Neural progenitor cell (in vitro differentiated cells): Measurements from ENCODE around the gene SEPTIN1. TPM values are rescaled to one million over a fixed set of nuclear protein-coding genes. Genes with fewer than 3 reads are reported as not detected.

Experiments
- DNase-seq: peaks from one replicate; pipeline ENCODE4 v3.0.0-alpha.2; 2016; ENCODE audit warnings: low spot score
- H2AFZ ChIP-seq: fragments of 200-600 bp; sonication (generic); replicated peaks from 2 replicates; pipeline ENCODE4 v1.6.1; 2016; ENCODE audit warnings: antibody characterized with exemption
- H3F3A ChIP-seq: fragments of 200-600 bp; sonication (generic); 2 replicates; pipeline ENCODE4 v1.6.1; 2016; ENCODE audit warnings: antibody characterized with exemption, low read depth
- H3K27ac ChIP-seq: fragments of 200-600 bp; sonication (generic); 2 replicates; pipeline ENCODE4 v1.5.1; 2016; ENCODE audit warnings: mild to moderate bottlenecking
- H3K27me3 ChIP-seq: fragments of 200-600 bp; sonication (generic); 2 replicates; pipeline ENCODE4 v1.6.1; 2016; ENCODE audit warnings: mild to moderate bottlenecking, moderate library complexity
- H3K36me3 ChIP-seq: fragments of 200-600 bp; sonication (generic); 2 replicates; pipeline ENCODE4 v1.5.1; 2016
- H3K4me1 ChIP-seq: fragments of 200-600 bp; sonication (generic); 2 replicates; pipeline ENCODE4 v1.6.1; 2016; ENCODE audit warnings: mixed run types
- H3K4me2 ChIP-seq: fragments of 200-600 bp; sonication (generic); 2 replicates; pipeline ENCODE4 v1.6.1; 2016
- H3K4me3 ChIP-seq: fragments of 200-600 bp; sonication (generic); 2 replicates; pipeline ENCODE4 v1.5.1; 2016
- H3K79me2 ChIP-seq: fragments of 200-600 bp; sonication (generic); 2 replicates; pipeline ENCODE4 v1.6.1; 2016; ENCODE audit warnings: low read depth
- H3K9ac ChIP-seq: fragments of 200-600 bp; sonication (generic); 2 replicates; pipeline ENCODE4 v1.6.1; 2016
- H3K9me3 ChIP-seq: fragments of 200-600 bp; sonication (generic); 2 replicates; pipeline ENCODE4 v1.5.1; 2016; ENCODE audit warnings: low read depth
- H4K20me1 ChIP-seq: fragments of 200-600 bp; sonication (generic); 2 replicates; pipeline ENCODE4 v1.6.1; 2016; ENCODE audit warnings: low read depth
- H3K27ac Mint-ChIP-seq: 3 replicates; pipeline ENCODE4 v1.8.0; 2021; ENCODE audit warnings: mixed read lengths
- H3K27me3 Mint-ChIP-seq: 2 replicates; pipeline ENCODE4 v1.8.0; 2022; ENCODE audit warnings: low read depth, mild to moderate bottlenecking, inconsistent platforms, moderate library complexity, mixed read lengths; ENCODE audit not compliant: insufficient read depth
- H3K36me3 Mint-ChIP-seq: 3 replicates; pipeline ENCODE4 v1.8.0; 2021; ENCODE audit warnings: mixed read lengths
- H3K4me1 Mint-ChIP-seq: 3 replicates; pipeline ENCODE4 v1.8.0; 2021; ENCODE audit warnings: mixed read lengths
- H3K4me3 Mint-ChIP-seq: 3 replicates; pipeline ENCODE4 v1.8.0; 2021; ENCODE audit warnings: mild to moderate bottlenecking, moderate library complexity, mixed read lengths
- H3K9me3 Mint-ChIP-seq: 3 replicates; pipeline ENCODE4 v1.8.0; 2020; ENCODE audit warnings: mixed read lengths
- EZH2 ChIP-seq: fragments of 200-600 bp; sonication (generic); IDR thresholded peaks from 2 replicates; pipeline ENCODE4 v1.6.1; 2017; ENCODE audit warnings: antibody characterized with exemption, mild to moderate bottlenecking, moderate library complexity
- EZH2phosphoT487 ChIP-seq: fragments of 200-600 bp; sonication (generic); IDR thresholded peaks from 2 replicates; pipeline ENCODE4 v1.6.1; 2017; ENCODE audit warnings: antibody characterized with exemption
- total RNA-seq: library from RNA; depleted of rRNA; stranded (reverse); fragments of >200 nt; gene quantifications from 2 replicates; pipeline ENCODE4 v1.2.3, GENCODE V29; 2015; ENCODE audit warnings: low replicate concordance
- TF ChIP-seq, protein P1 (sequence below): fragments of 200-600 bp; sonication (generic); IDR thresholded peaks from 2 replicates; pipeline ENCODE4 v1.5.1; 2017; ENCODE audit warnings: antibody characterized with exemption, mild to moderate bottlenecking

SEPTIN1 gene
- total RNA-seq, 1 donor from 2014 or later: not detected

DNA sequence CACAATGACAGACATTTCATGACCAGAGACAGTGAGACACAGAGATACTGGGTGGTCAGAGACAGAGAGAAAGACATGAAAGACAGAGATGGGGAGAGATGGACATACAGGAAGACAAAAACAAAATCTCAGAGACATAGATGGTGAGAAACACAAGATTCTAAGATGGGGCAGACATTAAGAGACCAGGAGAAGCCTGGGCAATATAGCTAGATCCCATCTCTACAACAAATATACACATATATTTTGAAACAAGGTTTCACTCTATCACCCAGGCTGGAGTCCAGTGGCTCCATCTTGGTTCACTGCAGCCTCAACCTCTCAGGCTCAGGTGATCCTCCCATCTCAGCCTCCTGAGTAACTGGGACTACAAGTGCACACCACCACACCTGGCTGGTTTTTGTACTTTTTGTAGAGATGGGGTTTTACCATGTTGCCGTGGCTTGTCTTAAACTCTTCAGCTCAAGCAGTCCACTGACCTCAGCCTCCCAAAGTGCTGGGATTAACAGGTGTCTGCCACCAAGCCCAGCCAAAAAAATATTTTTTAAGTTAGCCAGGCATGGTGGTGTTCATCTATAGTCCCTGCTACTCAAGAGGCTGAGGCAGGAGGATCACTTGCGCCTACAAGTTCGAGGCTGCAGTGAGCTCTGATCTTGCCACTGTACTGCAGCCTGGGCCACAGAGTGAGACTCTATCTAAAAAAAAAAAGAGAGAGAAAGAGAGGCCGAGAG is 2.1 kb downstream of the SEPTIN1 start:
- TF ChIP-seq EZH2phosphoT487 (no peak), EZH2 (no peak)
- TF ChIP-seq, protein P1, sequence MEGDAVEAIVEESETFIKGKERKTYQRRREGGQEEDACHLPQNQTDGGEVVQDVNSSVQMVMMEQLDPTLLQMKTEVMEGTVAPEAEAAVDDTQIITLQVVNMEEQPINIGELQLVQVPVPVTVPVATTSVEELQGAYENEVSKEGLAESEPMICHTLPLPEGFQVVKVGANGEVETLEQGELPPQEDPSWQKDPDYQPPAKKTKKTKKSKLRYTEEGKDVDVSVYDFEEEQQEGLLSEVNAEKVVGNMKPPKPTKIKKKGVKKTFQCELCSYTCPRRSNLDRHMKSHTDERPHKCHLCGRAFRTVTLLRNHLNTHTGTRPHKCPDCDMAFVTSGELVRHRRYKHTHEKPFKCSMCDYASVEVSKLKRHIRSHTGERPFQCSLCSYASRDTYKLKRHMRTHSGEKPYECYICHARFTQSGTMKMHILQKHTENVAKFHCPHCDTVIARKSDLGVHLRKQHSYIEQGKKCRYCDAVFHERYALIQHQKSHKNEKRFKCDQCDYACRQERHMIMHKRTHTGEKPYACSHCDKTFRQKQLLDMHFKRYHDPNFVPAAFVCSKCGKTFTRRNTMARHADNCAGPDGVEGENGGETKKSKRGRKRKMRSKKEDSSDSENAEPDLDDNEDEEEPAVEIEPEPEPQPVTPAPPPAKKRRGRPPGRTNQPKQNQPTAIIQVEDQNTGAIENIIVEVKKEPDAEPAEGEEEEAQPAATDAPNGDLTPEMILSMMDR: no peak
- Histone ChIP-seq H2AFZ (no peak overlapping the region), H3K4me1 (peaks cover 17% of the 10 kb centered on the region), H4K20me1 (peaks cover 6% of the 10 kb centered on the region), H3F3A (peaks cover 27% of the 10 kb centered on the region), H3K9me3 (no peaks in the 10 kb centered on the region), H3K36me3 (no peaks in the 10 kb centered on the region), H3K27me3 (no peaks in the 10 kb centered on the region), H3K79me2 (peaks cover 16% of the 10 kb centered on the region), H3K9ac (no peak overlapping the region), H3K27ac (no peak overlapping the region), H3K4me2 (peak overlapping the region; percentile 79), H3K4me3 (no peak overlapping the region)
- DNase-seq: no peak
- Mint-ChIP-seq H3K4me1 (peaks cover 33% of the 10 kb centered on the region), H3K9me3 (no peaks in the 10 kb centered on the region), H3K36me3 (peaks cover 3% of the 10 kb centered on the region), H3K27me3 (no peaks in the 10 kb centered on the region), H3K4me3 (peak overlapping the region; percentile 95), H3K27ac (peak overlapping the region; percentile 85)

DNA sequence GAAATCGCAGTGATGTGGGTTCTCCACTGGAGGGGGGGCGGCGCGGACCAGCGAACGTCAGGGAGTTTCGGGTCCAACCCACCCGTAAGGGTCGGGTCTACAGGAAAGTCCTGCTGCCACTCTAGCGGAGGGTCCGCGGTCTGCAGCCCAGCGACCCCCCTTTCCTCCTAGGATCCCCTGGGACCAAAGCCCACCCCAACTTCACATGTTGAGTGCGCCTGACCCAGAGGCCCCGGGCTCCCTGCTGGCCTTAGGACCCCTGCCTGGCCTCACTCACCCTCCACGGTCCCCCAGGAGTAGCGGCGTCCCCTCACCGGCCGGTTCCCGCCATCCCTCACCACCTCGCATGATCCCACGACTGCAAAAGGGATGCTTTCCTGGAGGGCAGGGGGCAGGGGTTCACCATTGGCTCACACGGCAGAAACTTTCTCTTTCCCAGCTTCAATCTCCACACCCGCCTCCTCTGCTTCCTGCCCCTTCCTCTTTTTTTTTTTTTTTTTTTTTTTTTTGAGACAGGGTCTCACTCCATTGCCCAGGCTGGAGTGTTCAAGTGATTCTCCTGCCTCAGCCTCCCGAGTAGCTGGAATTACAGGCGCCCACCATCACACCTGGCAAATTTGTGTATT is 3.1 kb downstream of the SEPTIN1 start:
- Histone ChIP-seq H3K36me3 (no peaks in the 10 kb centered on the region), H3K9me3 (no peaks in the 10 kb centered on the region), H3K4me3 (peak overlapping the region; percentile 62), H3K79me2 (peaks cover 16% of the 10 kb centered on the region), H3F3A (peaks cover 27% of the 10 kb centered on the region), H2AFZ (no peak overlapping the region), H3K9ac (peak overlapping the region; percentile 47), H4K20me1 (peaks cover 6% of the 10 kb centered on the region), H3K27me3 (no peaks in the 10 kb centered on the region), H3K4me1 (peaks cover 19% of the 10 kb centered on the region), H3K27ac (peak overlapping the region; percentile 60), H3K4me2 (peak overlapping the region; percentile 79)
- Mint-ChIP-seq H3K27me3 (no peaks in the 10 kb centered on the region), H3K36me3 (peaks cover 3% of the 10 kb centered on the region), H3K4me1 (peaks cover 33% of the 10 kb centered on the region), H3K27ac (no peak overlapping the region), H3K9me3 (no peaks in the 10 kb centered on the region), H3K4me3 (peak overlapping the region; percentile 95)
- DNase-seq: no peak
- TF ChIP-seq EZH2phosphoT487 (no peak), EZH2 (no peak)
- TF ChIP-seq, protein P1: no peak

DNA sequence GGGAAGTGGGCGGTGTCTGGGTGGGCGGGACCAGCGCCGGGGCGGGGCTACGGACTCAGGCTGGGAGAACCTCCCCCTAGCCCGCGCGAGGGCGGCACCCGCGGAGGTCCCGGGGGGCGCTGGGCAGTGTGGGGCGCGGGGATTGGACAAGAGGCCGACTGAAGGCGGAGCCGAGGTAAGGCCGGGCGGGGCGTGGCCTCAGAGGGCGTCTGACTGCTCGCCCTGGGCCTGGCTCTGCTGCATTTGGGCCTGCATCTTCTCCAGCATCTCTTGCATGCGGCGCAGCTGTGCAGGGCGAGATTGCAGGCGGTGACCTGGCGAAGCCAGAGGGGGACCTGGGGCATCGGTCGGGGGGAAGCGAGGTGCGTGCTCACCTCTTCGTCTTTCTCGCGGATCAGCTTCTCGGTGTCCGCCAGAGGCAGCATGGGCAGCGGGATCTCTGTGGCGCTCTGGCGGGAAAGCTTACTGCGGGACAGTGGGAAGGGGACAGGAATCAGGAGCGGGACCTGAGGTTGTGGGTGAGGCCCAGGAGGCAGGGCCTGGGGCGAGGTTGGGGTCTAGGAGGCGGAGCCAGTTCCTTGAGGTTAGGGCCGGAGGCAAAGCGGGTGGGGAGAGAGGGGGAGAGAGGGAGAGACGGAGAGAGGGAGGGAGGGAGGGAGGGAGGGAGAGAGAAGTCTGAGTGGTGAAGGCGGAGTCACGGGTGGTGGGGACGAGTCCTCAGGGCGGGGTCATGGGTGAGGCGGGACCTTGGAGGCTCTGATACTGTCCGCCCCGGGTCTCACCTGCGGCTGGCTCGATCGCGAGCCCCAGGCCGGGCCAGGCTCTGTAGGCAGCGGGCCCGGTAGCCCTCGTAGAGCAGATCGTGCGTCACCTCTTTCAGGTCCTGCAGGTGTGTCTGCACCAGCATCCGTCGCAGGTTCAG is 3.9 kb downstream of the SEPTIN1 start:
- peaks cover 3% of the 10 kb centered on the region for H3K36me3 Mint-ChIP-seq
- Histone ChIP-seq H3K27ac (peak overlapping the region; percentile 99), H3K79me2 (peaks cover 16% of the 10 kb centered on the region), H3K4me3 (peak overlapping the region; percentile 62), H3K36me3 (no peaks in the 10 kb centered on the region), H4K20me1 (peaks cover 6% of the 10 kb centered on the region), H2AFZ (peak overlapping the region; percentile 13), H3K27me3 (no peaks in the 10 kb centered on the region), H3K4me1 (peaks cover 19% of the 10 kb centered on the region), H3K9ac (peak overlapping the region; percentile 53), H3K9me3 (no peaks in the 10 kb centered on the region), H3K4me2 (peak overlapping the region; percentile 79), H3F3A (peaks cover 27% of the 10 kb centered on the region)
- peaks cover 31% of the 10 kb centered on the region for H3K4me1 Mint-ChIP-seq
- peak overlapping the region; percentile 95 for H3K4me3 Mint-ChIP-seq
- DNase-seq: peak; percentile 100
- TF ChIP-seq, protein P1: peak; percentile 30
- TF ChIP-seq EZH2 (no peak), EZH2phosphoT487 (no peak)
- H3K27ac Mint-ChIP-seq: peak overlapping the region; percentile 94
- H3K9me3 Mint-ChIP-seq: no peaks in the 10 kb centered on the region
- H3K27me3 Mint-ChIP-seq: no peaks in the 10 kb centered on the region
